PFSK-1 (cell line): ENCODE measurements around the gene DAPK1.

Source experiments
- SIN3A ChIP-seq: IDR thresholded peaks from 2 replicates; pipeline ENCODE4 v1.6.1; 2012; ENCODE audit warnings: mild to moderate bottlenecking, low read length, moderate library complexity, borderline replicate concordance; ENCODE audit not compliant: insufficient read depth
- TAF1 ChIP-seq: IDR thresholded peaks from 2 replicates; pipeline ENCODE4 v1.6.1; 2012; ENCODE audit warnings: low read length, control low read depth, borderline replicate concordance; ENCODE audit not compliant: insufficient read depth

DNA sequence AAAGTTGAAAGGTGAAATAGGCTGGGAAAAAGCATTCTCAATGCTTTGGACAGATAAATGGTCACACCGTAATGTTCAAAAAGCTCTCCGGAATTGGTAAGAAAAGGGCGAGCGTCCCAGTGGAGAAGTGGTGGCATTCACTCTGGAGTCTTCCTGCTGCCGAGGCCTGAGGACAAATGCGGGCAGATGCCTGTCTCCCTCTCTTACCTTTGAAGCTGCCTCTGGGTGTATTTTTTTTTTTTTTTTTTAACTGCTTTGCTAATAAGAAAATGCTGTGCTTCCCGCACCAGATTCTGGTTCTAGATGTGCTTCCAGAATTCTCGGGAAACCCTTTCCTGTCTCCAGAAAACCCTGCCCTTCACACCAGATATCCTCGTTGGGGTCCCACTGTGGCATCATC is 203.8 kb downstream of the DAPK1 start:
- TF ChIP-seq SIN3A (no peak), TAF1 (no peak)
